Stimulated activated CD4-positive, alpha-beta T cell treated with anti-CD3 and anti-CD28 coated beads, Interleukin-2, amount 100 ng/mL, for 48 hours (primary cell): ENCODE results near the gene OBSCN.

Experiments
- DNase-seq, 2 donors: peaks; one replicate each; pipeline ENCODE4 v3.0.0-alpha.2; 2020

The OBSCN gene

DNA sequence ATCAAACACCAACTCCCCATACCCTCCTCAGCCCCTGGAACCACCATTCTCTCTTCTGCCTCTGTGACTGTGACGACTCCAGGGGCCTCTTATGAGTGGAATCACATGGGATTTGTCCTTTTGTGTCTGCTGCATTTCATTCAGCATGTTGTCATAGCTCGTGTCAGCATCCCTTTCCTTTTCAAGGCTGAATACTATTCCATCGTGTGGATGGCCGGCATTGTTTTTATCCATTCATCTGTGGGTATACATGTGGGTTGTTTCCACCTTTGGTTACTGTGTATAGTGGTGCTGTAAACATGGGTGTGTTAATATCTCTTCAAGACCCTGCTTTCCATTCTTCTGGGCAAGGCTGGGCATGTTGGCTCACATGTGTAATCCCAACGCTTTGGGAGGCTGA is 17.1 kb upstream of the OBSCN start:
- DNase-seq = no peak

DNA sequence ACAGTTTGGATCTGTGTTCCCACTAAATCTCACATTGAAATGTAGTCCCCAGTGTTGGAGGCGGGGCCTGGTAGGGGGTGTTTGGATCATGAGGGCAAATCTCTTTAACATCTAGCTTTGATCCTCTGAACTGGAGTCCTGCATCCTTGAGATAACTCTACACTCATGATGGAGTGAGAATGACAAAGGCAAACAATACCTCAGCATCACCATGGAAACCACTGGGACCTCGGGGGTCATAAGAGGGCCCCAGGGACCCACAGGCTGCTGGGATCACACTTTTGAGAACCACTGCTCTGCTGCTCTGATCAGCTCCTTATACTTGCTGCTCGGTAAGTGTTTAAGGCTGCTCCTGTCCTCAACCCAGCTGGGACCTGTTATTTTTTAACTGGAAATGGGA is 13.4 kb upstream of the OBSCN start:
- no peak for DNase-seq

GRCh38 chr1:228194921-228195812 is 12.7 kb upstream of the OBSCN start:
- DNase-seq = no peak

- DNase-seq = no peak
Observed at GRCh38 chr1:228197555-228198147, 10.2 kb upstream of the OBSCN start.

DNA sequence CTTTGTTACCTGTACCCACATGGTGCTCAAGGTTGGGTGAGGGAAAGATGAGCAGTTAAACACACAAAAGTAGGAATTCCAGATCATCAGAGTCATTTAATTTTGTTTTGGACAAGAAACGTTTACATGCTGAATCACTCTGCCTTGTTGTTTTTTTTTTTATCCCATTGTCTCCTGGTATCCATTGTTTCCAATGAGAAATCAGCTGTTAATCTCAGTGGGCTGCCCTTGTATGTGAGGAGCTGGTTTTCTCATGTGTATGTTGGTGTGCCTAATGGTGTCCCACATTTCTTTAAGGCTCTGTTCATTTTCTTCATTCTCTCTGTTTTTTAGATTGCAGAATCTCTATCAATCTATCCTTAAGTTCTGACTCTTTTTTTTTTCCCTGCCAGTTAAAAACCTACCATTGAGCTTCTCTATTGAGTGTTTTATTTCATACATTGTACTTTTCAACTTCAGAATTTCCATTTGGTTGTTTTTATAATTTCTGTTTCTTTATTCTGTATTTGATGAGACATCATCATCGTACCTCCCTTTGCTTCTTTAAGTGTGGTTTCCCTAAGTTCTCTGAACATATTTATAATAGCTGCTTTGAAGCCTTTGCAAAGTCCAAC is 8.8 kb upstream of the OBSCN start:
- DNase-seq = no peak

GRCh38 chr1:228204958-228205357 is 2.9 kb upstream of the OBSCN start:
- DNase-seq = no peak

- no peak for DNase-seq
Observed at GRCh38 chr1:228205526-228206436, 2.1 kb upstream of the OBSCN start.

- DNase-seq = no peak
Observed at GRCh38 chr1:228206582-228207351, 1.1 kb upstream of the OBSCN start.

DNA sequence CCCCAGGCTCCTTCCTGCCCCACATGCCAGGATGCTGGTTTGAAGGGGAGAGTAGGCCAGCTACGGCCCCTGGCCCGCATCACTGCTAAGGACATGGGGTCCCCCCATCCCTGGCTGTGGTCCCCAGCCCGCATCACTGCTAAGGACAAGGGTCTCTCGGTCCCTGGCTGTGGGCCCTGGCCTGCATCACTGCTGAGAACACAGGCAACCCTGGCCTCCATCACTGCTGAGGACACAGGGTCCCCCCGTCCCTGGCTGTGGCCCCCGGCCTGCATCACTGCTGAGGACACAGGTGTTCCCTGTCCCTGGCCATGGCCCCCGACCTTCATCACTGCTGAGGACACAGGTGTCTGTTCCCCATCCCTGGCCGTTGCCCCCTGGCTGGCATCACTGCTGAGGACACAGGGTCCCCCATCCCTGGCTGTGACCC is 448 bp upstream of the OBSCN start:
- DNase-seq = no peak

GRCh38 chr1:228208831-228209551 is 1.1 kb downstream of the OBSCN start:
- no peak for DNase-seq

DNA sequence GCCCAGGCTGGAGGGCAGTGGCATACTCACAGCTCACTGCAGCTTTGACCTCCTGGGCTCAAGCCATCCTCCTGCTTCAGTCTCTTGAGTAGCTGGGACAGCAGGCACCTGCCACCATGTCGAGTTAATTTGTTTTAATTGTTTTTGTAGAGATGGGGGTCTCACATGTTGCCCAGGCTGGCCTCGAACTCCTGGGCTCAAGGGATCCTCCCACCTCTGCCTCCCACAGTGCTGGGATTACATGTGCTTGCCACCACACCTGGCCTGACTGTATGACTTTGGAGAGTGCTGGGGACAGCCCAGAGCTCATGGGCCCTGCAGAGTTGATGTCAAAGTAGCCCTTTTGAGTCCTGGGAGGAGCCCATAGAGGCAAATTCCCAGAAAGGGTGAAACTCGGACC is 1.8 kb downstream of the OBSCN start:
- DNase-seq = no peak

DNA sequence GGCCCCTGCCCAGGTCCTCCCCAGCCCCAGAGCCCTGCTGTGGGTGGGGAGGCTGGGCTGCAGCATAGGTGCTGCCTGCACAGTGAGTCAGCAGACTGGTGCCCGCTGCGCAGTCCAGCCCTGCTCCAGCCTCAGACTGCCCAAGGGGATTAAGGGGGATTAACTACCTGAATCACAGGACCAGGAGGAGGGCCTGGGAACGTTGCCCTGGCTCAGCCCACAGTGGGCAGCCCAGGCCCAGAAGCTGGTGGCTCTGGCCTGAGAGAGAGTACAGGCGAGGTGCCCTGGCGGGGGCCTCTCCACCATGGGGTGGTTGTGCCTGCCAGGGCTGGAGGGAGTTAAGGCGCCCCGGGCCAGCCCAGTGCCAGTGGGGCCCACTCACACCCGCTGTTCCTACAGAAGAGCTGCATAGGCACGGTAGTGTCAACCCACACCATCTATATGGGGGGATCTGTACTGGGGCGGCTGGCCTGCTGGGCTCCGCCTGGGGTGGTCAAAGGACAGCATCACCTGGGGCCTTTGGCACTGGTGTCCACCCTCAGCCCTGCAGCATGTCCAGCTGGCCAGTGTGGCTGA is 2.3 kb downstream of the OBSCN start:
- no peak for DNase-seq

GRCh38 chr1:228210712-228211530 is 3.1 kb downstream of the OBSCN start:
- no peak for DNase-seq

- no peak for DNase-seq
Observed at GRCh38 chr1:228211531-228212414, 3.9 kb downstream of the OBSCN start.

DNA sequence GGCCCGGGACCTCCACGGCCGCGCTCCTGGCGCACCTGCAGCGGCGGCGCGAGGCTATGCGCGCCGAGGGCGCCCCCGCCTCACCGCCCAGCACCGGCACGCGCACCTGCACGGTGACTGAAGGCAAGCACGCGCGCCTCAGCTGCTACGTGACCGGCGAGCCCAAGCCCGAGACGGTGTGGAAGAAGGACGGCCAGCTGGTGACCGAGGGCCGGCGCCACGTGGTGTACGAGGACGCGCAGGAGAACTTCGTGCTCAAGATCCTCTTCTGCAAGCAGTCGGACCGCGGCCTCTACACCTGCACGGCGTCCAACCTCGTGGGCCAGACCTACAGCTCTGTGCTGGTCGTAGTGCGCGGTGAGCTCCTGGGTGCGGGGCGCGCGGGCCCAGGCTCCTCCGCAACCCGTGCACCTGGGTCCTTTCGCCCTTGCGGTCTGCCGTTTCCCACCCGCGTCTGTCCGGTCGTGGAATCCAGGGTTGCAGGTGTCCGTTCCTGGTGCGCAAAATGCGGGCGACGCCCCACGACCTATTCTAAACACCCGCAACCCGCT is 4.6 kb downstream of the OBSCN start:
- no peak for DNase-seq

DNA sequence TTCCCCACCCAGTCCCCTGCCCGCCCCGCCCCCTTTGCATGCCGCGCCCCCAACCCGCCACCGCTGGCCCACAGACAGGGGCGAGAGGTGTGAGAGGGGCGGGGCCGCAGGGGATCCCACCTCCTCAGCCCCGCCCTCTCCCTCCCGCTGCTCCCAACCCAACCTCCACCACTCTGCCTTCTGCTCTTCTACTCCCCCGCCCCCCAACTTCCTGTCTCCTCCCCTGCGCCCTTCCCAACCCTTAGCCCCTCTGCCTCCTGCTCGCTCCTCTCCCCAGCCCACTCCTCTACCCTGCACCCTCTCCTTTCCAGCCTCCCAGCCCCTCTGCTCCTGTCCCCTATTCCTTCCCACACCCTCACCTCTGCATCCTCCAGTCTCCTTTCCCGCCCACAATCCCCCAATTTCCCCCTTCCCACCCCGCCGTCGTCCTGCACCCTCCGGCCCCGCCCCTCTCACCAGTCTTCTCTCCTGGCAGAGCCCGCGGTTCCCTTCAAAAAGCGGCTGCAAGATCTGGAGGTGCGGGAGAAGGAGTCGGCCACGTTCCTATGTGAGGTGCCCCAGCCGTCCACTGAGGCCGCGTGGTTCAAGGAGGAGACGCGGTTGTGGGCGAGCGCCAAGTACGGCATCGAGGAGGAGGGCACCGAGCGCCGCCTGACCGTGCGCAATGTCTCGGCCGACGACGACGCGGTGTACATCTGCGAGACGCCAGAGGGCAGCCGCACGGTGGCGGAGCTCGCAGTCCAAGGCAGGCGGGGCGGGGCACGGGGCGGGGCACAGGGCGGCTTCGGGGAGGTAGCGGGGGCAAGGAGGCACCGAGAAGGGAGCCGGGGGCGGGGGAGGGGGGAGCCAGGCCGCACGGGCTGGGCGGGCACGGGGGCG is 5.4 kb downstream of the OBSCN start:
- DNase-seq = peak; percentile 86 to 91

- no peak for DNase-seq
Observed at GRCh38 chr1:228213917-228214808, 6.3 kb downstream of the OBSCN start.
